HG03025 (cell line): ENCODE measurements around the gene RELB.
"Not testable (repeated sequence)": the region's sequence is repeated elsewhere in the genome, so short reads cannot be mapped to it uniquely, and the experiment has no call there.

Experiments used
- ATAC-seq: cut with Tn5 transposase; IDR thresholded peaks from one replicate; pipeline ENCODE4 v1.9.1; 2021; ENCODE audit warnings: mild to moderate bottlenecking, moderate library complexity; ENCODE audit not compliant: unreplicated experiment, low FRiP score

The RELB gene

GRCh38 chr19:45001087-45001739 lies at the start of gene RELB:
Gene RELB (plus strand): TSS chr19:45001464. CDS start chr19:45001580, 116 bp downstream.
- peak; percentile 48 for ATAC-seq

- no peak for ATAC-seq
These were observed 47.0 kb upstream of the RELB start for GRCh38 chr19:44954278-44954648.

DNA sequence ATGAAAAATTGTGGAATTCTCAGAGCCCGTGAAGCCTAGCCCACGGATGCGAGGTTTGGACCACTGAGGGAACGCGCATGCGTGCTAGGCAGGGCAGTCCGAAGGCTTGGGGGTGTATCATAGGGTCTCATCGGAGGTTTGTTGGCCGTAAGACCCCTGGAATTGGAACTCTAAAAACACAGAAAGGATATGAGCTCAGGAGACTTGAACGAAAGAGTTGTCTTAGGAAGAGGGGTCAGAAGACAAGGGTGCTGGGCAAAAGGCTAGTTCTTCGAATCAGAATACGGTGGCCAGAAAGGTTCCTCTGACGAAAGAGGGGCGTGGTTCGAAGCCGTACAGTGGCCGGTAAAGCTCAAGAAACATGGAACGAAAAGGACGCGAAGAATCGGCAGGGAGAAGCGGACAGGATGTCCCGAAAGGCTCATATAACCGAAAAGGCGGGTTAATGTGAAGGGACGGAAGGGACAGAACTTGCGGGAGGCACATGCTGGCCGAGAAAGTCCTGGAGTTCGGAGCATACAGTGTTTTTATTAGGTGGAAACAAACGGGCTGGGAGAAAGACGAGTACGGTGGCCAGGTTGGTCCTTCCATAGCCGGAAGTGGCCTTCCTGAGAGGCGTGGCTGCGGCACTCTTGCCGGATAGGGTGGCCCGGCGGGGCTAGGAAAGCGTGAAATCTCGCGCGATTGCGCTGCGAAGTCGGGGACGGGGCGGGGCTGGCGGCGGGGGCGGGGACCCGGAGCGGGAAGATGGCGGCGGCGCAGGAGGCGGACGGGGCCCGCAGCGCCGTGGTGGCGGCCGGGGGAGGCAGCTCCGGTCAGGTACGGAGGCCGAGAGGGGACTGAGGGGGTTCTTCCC lies 46.4 kb upstream of the RELB start, which contains the start of gene CLPTM1:
TSS of gene CLPTM1 (plus strand) at position 732 of the 856 bp plus-strand sequence. CDS start at position 748, 16 bp downstream.
- ATAC-seq: peak; percentile 68

DNA sequence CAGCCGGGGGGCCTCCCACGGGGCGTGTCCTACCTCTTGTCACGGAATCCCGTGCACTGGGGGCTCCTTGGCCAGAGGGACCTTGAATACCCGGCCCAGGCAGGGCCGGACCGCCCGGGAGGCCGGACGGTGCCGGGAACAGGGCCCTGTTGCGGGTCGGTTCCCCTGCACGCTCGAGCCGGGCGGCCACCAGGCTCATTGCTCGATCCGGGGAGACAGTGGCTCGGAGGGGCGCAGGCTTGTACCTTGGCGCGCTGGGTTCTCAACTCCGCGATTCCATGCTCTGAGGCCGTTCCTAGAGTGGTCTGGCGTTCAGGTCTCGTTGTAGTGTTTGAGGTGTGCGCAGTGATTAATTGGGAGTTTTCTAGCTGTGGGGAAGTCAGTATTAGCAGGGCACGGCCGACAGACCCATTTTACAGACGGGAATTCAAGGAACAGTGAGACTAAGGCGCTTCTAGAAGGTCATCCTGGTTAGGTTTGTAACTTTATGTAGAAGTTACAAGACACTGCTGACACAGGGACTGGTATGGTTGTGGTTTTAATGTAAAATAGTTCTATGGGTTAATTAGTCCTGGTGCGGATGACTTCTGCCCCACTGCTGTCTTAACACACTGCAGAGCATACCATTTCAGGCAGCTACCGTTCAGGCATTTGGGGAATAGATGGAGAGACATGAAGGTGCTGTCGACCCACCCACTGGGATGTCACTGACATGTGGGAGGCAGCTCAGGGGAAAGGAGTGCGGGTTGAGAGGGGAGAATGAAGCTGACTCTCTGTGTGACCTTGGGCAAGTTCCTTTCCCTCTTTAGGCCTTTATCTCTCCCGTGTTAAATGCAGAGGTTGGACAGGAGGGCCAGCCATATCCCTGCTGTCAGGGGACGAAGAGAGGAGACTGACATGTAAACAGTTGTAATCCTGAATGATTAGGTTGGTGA lies 45.5 kb upstream of the RELB start:
- ATAC-seq: peak; percentile 4

- ATAC-seq: no peak
These were observed 43.7 kb upstream of the RELB start for GRCh38 chr19:44957526-44957925.

GRCh38 chr19:44958090-44958489 lies 43.2 kb upstream of the RELB start:
- no peak for ATAC-seq

DNA sequence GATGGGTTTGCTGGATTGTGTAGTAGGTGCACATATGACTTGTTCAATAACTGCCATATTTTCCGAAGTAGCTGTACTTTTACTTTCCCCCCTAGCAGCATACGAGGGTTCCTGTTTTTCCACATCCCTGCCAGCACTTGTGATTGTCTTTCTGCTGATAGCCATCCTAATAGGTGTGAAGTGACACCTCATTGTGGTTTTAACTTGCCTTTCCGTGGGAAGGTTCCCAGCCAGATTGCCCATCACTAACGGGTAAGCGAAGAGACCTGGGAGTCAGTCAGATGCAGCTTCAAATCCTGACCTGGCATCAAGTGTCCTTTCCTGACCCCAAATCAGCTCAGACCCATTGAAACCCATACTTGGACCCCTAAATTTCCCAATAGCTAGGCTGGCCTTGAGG lies 41.6 kb upstream of the RELB start:
- no peak for ATAC-seq

DNA sequence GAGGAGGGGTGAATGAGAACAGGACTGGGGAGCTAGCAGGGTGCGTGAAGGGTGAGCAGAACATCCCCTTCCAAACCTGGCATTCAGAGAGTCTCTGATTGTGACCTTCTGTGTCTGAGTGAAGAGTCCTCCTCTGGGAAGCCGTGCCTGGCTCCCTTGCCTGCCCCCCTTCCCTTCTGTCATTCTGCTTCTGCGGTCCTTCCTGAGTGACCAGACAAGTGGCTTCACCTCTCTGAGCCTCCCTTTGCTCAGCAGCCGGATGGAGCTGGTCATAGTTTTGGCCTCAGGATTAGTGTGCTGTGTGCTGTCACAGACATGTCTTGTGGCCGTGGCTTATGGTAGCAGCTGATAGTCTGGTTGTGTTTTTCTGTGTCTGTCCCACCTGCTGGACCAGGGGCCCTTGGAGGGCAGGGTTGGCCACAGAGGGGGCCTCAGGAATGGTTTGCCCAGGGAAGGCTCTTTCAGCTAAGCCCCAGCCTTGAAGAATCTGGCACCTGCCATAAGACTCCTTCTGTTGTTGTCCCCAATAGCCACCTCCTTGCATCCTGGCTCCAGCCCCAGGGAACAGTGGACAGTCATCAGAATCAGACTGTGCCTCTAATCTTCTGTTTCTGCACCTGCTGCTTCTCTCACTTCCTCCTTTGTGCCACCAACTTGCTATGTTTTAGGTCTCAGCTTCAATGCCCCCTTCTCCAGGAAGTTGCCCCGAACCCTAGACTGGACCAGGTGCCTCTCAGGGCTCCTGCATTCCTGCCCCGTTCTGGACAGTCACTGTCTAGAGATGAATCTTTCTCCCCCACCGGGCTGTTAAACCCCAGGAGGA lies 40.1 kb upstream of the RELB start:
- no peak for ATAC-seq

GRCh38 chr19:44961821-44962220 lies 39.4 kb upstream of the RELB start:
- no peak for ATAC-seq

GRCh38 chr19:44968118-44968517 lies 33.1 kb upstream of the RELB start:
- no peak for ATAC-seq

- no peak for ATAC-seq
These were observed 32.6 kb upstream of the RELB start for GRCh38 chr19:44968670-44969069.

- ATAC-seq: no peak
These were observed 31.8 kb upstream of the RELB start for GRCh38 chr19:44969437-44969836.

DNA sequence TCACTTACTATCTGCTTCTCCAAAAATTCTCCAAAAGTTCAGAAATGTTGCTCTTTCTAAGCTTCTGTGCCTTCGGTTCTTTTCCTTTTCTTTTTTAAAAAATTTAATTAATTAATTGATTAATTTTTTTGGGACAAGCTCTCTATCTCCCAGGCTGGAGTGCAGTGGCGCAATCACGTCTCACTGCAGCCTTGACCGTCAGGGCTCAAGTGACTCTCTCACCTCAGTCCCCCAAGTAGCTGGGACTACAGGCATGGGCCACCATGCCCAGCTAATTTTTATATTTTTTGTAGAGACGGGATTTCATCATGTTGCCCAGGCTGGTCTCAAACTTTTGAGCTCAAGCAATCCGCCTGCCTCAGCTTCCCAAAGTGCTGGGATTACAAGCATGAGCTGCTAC lies 29.8 kb upstream of the RELB start:
- not testable (repeated sequence) for ATAC-seq

- ATAC-seq: no peak
These were observed 28.5 kb upstream of the RELB start for GRCh38 chr19:44972802-44973201.

DNA sequence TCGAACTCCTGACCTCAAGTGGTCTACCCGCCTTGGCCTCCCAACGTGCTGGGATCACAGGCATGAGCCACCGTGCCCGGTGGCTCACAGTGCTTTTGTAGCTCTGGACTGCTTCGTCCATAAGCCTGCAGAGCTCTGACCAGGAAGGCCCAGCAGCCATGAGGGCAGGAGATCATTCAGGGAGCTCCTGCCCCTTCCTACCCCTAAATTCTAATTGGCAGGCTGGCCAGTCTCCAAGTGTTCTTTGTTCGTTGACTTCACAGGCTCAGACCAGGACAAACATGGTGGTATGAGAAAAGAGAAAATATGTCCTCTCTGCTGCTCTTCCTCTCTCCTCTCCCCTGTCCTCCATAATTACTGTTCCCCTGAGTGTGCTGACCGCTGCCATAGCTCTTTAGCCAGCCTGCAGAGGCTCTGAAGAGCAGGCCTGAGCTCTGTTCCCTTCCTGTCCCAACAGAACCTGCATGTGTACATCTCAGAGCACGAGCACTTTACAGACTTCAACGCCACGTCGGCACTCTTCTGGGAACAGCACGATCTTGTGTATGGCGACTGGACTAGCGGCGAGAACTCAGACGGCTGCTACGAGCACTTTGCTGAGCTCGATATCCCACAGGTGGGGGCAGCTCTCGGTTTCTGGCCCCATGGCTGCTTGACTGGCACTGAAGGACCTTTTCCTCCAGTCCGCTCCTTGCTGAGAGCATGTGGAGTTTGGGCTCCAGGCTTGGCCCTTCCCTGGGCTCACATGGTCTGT lies 27.1 kb upstream of the RELB start:
- ATAC-seq: no peak

GRCh38 chr19:44974857-44975256 lies 26.4 kb upstream of the RELB start:
- no peak for ATAC-seq

DNA sequence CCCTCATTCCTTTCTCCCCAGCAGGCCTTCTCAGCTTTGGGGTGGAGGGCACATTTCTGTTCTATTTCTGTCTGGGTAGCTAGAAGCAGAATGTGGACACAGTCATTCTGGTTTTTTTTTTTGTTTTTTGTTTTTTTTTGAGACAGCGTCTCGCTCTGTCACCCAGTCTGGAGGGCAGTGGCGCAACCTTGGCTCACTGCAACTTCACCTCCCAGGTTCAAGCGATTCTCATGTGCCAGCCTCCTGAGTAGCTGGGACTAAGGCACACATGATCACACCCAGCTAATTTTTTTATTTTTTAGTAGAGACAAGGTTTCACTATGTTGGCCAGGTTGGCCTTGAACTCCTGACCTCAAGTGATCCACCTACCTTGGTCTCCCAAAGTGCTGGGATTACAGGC lies 25.8 kb upstream of the RELB start:
- ATAC-seq: no peak

DNA sequence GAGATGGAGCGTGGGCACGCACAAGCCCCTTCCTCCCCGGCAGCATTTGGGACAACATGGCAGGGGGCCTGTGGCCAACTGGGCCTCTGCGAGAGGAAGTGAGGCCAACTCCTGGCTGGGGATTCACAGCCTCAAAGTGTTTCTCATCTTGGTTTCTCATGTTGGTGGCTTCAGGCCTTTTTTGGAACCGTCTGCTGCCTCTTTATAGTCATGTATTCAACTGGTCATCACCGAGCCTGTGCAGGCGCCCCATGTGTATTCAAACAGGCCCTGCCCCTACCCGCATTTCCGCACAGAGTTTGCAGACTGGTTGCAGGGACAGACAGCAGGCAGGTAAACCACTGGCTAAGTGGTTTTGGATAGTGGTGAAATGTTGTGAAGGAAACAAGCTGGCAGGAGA lies 17.3 kb upstream of the RELB start:
- ATAC-seq: no peak

DNA sequence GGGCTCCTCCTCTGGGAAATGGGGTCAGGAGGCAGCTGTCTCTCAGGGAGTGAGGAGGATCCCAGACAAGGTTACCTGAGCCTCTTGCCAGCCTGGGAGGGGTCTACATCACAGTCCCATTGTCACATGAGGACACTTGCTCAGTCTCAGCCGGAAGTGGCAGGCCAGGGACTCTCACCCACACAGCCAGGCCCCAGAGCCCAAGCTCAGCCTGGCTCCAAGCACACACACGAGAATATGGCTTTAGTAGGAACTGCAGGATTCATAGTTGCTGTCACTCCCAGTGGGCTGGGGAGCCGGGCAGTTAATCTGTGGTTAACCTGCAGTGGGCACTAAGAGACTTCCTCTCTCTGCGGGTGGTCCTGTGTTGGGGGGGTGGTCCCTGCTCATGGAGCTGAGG lies 15.8 kb upstream of the RELB start:
- no peak for ATAC-seq
